ENCODE data around the gene PCDHB10.
A peak's percentile ranks its signal among the peaks of the same experiment; 100 is the strongest.
"Not testable (repeated sequence)": the region's sequence is repeated elsewhere in the genome, so short reads cannot be mapped to it uniquely, and the experiment has no call there.

The PCDHB10 gene

DNA sequence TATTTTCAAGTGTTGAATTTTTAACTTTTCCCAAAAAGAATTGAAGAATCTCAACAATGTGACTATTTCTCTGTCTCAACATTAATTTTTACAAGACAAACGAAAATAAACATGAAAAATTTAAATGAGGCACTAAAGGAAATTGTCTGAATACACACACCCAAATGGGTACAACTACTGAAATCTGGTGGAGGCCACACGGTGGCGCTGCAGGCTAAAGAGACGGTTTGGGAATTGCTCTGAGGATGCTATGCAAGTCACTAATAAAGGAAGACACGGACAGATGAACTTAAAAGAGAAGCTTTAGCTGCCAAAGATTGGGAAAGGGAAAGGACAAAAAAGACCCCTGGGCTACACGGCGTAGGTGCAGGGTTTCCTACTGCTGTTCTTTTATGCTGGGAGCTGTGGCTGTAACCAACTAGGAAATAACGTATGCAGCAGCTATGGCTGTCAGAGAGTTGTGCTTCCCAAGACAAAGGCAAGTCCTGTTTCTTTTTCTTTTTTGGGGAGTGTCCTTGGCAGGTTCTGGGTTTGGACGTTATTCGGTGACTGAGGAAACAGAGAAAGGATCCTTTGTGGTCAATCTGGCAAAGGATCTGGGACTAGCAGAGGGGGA is at the start of gene PCDHB10:
Gene PCDHB10 (plus strand): TSS at position 244 of the 616 bp plus-strand sequence. CDS start 200 bp downstream, at position 444.
- Mint-ChIP-seq H3K4me1 (peaks cover 6% of the 10 kb centered on the region), H3K27ac (ENCODE audit: low read depth) (no peak within 1 kb of the TSS), H3K36me3 (ENCODE audit: insufficient read depth) (peaks cover 2% of the 10 kb centered on the region), H3K4me3 (no peak within 1 kb of the TSS), H3K9me3 (peaks cover 10% of the 10 kb centered on the region), H3K27me3 (peaks cover 67% of the 10 kb centered on the region)
- no peak for ATAC-seq (replicated peaks; ENCODE audit: extremely low read depth, poor library complexity, severe bottlenecking)
- DNase-seq (ENCODE audit: low spot score in 2 of 2): no peak

- H3K36me3 Mint-ChIP-seq (ENCODE audit: insufficient read depth): no peaks in the 10 kb centered on the region
- H3K27ac Mint-ChIP-seq (ENCODE audit: low read depth): no peak within 1 kb of the TSS
- H3K27me3 Mint-ChIP-seq: peaks cover 64% of the 10 kb centered on the region
- DNase-seq (ENCODE audit: low spot score in 2 of 2) (no peak), ATAC-seq (replicated peaks; ENCODE audit: extremely low read depth, poor library complexity, severe bottlenecking) (no peak)
- H3K4me3 Mint-ChIP-seq: no peak within 1 kb of the TSS
- no peaks in the 10 kb centered on the region for H3K4me1 Mint-ChIP-seq
- H3K9me3 Mint-ChIP-seq: peaks cover 6% of the 10 kb centered on the region
Observed at GRCh38 chr5:141149812-141150211, 42.3 kb upstream of the PCDHB10 start, which contains the start of gene PCDHB6. PCDHB6 (plus strand) TSS chr5:141150057; CDS start chr5:141150258, 201 bp downstream.

DNA sequence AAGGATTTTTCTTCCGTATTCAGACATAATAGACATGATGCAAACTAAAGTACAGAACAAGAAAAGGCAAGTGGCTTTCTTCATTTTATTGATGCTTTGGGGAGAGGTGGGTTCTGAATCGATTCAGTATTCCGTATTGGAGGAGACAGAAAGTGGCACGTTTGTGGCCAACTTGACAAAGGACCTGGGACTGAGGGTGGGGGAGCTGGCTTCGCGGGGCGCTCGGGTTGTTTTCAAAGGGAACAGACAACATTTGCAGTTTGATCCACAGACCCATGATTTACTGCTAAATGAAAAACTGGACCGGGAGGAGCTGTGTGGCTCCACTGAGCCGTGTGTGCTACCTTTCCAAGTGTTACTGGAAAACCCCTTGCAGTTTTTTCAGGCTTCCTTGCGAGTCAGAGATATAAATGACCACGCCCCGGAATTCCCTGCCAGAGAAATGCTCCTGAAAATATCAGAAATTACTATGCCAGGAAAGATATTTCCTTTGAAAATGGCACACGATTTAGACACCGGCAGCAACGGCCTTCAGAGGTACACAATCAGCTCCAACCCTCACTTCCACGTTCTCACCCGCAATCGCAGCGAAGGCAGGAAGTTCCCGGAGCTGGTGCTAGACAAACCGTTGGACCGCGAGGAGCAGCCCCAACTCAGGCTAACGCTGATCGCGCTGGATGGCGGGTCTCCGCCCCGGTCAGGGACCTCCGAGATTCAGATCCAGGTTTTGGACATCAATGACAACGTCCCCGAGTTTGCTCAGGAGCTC is 41.7 kb upstream of the PCDHB10 start:
- peaks cover 6% of the 10 kb centered on the region for H3K9me3 Mint-ChIP-seq
- no peak for DNase-seq (ENCODE audit: low spot score in 2 of 2)
- H3K27me3 Mint-ChIP-seq: peaks cover 61% of the 10 kb centered on the region
- H3K4me1 Mint-ChIP-seq: no peaks in the 10 kb centered on the region
- H3K36me3 Mint-ChIP-seq (ENCODE audit: insufficient read depth): no peaks in the 10 kb centered on the region
- no peak for ATAC-seq (replicated peaks; ENCODE audit: extremely low read depth, poor library complexity, severe bottlenecking)
- H3K4me3 Mint-ChIP-seq: no peak overlapping the region
- H3K27ac Mint-ChIP-seq (ENCODE audit: low read depth): no peak overlapping the region

- Mint-ChIP-seq H3K27ac (ENCODE audit: low read depth) (no peak overlapping the region), H3K27me3 (peaks cover 61% of the 10 kb centered on the region), H3K36me3 (ENCODE audit: insufficient read depth) (no peaks in the 10 kb centered on the region), H3K9me3 (peaks cover 6% of the 10 kb centered on the region), H3K4me1 (no peaks in the 10 kb centered on the region), H3K4me3 (no peak overlapping the region)
- ATAC-seq (replicated peaks; ENCODE audit: extremely low read depth, poor library complexity, severe bottlenecking) (no peak), DNase-seq (ENCODE audit: low spot score in 2 of 2) (no peak)
Observed at GRCh38 chr5:141150993-141151325, 41.2 kb upstream of the PCDHB10 start.

GRCh38 chr5:141151632-141152031 is 40.5 kb upstream of the PCDHB10 start:
- not testable (repeated sequence) for H3K36me3 Mint-ChIP-seq (ENCODE audit: insufficient read depth); H3K4me1 Mint-ChIP-seq; DNase-seq (ENCODE audit: low spot score in 2 of 2); H3K9me3 Mint-ChIP-seq; ATAC-seq (replicated peaks; ENCODE audit: extremely low read depth, poor library complexity, severe bottlenecking); H3K27ac Mint-ChIP-seq (ENCODE audit: low read depth); H3K4me3 Mint-ChIP-seq
- peaks cover 61% of the 10 kb centered on the region for H3K27me3 Mint-ChIP-seq

DNA sequence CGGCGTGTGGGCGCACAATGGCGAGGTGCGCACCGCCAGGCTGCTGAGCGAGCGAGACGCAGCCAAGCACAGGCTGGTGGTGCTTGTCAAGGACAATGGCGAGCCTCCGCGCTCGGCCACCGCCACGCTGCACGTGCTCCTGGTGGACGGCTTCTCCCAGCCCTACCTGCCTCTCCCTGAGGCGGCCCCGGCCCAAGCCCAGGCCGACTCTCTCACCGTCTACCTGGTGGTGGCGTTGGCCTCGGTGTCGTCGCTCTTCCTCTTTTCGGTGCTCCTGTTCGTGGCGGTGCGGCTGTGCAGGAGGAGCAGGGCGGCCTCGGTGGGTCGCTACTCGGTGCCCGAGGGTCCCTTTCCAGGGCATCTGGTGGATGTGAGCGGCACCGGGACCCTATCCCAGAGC is 40.1 kb upstream of the PCDHB10 start:
- not testable (repeated sequence) for ATAC-seq (replicated peaks; ENCODE audit: extremely low read depth, poor library complexity, severe bottlenecking); H3K4me3 Mint-ChIP-seq; H3K4me1 Mint-ChIP-seq; H3K36me3 Mint-ChIP-seq (ENCODE audit: insufficient read depth); DNase-seq (ENCODE audit: low spot score in 2 of 2); H3K27ac Mint-ChIP-seq (ENCODE audit: low read depth); H3K9me3 Mint-ChIP-seq
- H3K27me3 Mint-ChIP-seq: peaks cover 60% of the 10 kb centered on the region

- Mint-ChIP-seq H3K4me1 (no peaks in the 10 kb centered on the region), H3K36me3 (ENCODE audit: insufficient read depth) (no peaks in the 10 kb centered on the region), H3K9me3 (no peaks in the 10 kb centered on the region), H3K27ac (ENCODE audit: low read depth) (no peak overlapping the region), H3K4me3 (no peak overlapping the region), H3K27me3 (peaks cover 54% of the 10 kb centered on the region)
- ATAC-seq (replicated peaks; ENCODE audit: extremely low read depth, poor library complexity, severe bottlenecking): no peak
- DNase-seq (ENCODE audit: low spot score in 2 of 2): no peak
Observed at GRCh38 chr5:141155540-141156374, 36.4 kb upstream of the PCDHB10 start.

DNA sequence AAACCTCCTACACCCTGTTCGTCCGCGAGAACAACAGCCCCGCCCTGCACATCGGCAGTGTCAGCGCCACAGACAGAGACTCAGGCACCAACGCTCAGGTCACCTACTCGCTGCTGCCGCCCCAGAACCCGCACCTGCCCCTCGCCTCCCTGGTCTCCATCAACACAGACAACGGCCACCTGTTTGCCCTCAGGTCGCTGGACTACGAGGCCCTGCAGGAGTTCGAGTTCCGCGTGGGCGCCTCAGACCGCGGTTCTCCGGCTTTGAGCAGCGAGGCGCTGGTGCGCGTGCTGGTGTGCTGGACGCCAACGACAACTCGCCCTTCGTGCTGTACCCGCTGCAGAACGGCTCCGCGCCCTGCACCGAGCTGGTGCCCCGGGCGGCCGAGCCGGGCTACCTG is 34.8 kb upstream of the PCDHB10 start:
- H3K27me3 Mint-ChIP-seq: peaks cover 46% of the 10 kb centered on the region
- not testable (repeated sequence) for H3K4me1 Mint-ChIP-seq; DNase-seq (ENCODE audit: low spot score in 2 of 2); H3K9me3 Mint-ChIP-seq; H3K27ac Mint-ChIP-seq (ENCODE audit: low read depth); H3K4me3 Mint-ChIP-seq; ATAC-seq (replicated peaks; ENCODE audit: extremely low read depth, poor library complexity, severe bottlenecking); H3K36me3 Mint-ChIP-seq (ENCODE audit: insufficient read depth)

DNA sequence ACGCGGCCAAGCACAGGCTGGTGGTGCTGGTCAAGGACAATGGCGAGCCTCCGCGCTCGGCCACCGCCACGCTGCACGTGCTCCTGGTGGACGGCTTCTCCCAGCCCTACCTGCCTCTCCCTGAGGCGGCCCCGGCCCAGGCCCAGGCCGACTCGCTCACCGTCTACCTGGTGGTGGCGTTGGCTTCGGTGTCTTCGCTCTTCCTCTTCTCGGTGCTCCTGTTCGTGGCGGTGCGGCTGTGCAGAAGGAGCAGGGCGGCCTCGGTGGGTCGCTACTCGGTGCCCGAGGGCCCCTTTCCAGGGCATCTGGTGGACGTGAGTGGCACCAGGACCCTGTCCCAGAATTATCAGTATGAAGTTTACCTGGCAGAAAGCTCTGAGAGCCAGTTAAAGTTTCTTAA is 34.3 kb upstream of the PCDHB10 start:
- H3K36me3 Mint-ChIP-seq (ENCODE audit: insufficient read depth); H3K4me1 Mint-ChIP-seq; H3K9me3 Mint-ChIP-seq; DNase-seq (ENCODE audit: low spot score in 2 of 2); ATAC-seq (replicated peaks; ENCODE audit: extremely low read depth, poor library complexity, severe bottlenecking); H3K4me3 Mint-ChIP-seq: not testable (repeated sequence)
- H3K27me3 Mint-ChIP-seq: peaks cover 41% of the 10 kb centered on the region
- peak overlapping the region; percentile 46 for H3K27ac Mint-ChIP-seq (ENCODE audit: low read depth)

DNA sequence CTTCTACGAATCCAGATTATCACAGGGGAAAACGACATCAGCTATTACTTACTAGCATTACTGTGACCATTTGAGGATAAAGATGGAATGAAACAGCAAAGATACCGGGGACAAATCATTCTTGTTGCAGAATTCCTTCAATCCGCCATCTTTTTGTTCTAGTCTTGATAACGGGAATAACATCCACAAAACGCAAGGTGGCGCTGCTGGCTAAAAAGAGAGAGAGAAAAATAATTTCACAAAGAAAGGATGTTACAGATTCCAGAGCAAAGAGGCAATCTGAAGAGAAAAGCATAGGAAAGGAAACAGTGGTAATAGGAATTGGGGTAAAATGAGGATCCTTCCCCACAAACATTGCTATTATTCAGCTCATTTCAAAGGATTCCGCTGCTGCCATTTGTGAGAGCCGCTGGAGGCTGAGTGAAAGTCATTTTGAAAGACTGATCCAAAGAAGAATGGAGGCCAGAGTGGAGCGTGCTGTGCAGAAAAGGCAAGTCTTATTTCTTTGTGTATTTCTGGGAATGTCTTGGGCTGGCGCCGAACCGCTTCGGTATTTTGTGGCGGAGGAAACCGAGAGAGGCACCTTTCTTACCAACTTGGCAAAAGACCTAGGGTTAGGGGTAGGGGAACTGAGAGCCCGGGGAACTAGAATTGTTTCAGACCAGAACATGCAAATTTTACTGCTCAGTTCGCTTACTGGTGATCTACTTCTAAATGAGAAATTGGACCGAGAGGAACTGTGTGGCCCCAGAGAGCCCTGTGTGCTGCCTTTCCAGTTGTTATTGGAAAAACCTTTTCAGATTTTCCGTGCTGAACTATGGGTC is 19.6 kb upstream of the PCDHB10 start, which contains the start of gene PCDHB7:
Gene PCDHB7 (plus strand): TSS at position 264 of the 824 bp plus-strand sequence. CDS start 192 bp downstream, at position 456.
- no peak within 1 kb of the TSS for H3K27ac Mint-ChIP-seq (ENCODE audit: low read depth)
- peaks cover 54% of the 10 kb centered on the region for H3K27me3 Mint-ChIP-seq
- no peaks in the 10 kb centered on the region for H3K4me1 Mint-ChIP-seq
- ATAC-seq (replicated peaks; ENCODE audit: extremely low read depth, poor library complexity, severe bottlenecking) (no peak), DNase-seq (ENCODE audit: low spot score in 2 of 2) (no peak)
- peaks cover 2% of the 10 kb centered on the region for H3K36me3 Mint-ChIP-seq (ENCODE audit: insufficient read depth)
- no peak within 1 kb of the TSS for H3K4me3 Mint-ChIP-seq
- no peaks in the 10 kb centered on the region for H3K9me3 Mint-ChIP-seq

DNA sequence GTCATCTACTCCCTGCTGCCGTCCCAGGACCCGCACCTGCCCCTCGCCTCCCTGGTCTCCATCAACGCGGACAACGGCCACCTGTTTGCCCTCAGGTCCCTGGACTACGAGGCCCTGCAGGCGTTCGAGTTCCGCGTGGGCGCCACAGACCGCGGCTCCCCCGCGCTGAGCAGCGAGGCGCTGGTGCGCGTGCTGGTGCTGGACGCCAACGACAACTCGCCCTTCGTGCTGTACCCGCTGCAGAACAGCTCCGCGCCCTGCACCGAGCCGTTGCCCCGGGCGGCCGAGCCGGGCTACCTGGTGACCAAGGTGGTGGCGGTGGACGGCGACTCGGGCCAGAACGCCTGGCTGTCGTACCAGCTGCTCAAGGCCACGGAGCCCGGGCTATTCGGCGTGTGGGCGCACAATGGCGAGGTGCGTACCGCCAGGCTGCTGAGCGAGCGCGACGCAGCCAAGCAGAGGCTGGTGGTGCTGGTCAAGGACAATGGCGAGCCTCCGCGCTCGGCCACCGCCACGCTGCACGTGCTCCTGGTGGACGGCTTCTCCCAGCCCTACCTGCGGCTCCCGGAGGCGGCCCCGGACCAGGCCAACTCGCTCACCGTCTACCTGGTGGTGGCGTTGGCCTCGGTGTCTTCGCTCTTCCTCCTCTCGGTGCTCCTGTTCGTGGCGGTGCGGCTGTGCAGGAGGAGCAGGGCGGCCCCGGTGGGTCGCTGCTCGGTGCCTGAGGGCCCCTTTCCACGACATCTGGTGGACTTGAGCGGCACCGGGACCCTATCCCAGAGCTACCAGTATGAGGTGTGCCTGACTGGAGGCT is 17.7 kb upstream of the PCDHB10 start:
- H3K36me3 Mint-ChIP-seq (ENCODE audit: insufficient read depth); H3K27ac Mint-ChIP-seq (ENCODE audit: low read depth); ATAC-seq (replicated peaks; ENCODE audit: extremely low read depth, poor library complexity, severe bottlenecking); DNase-seq (ENCODE audit: low spot score in 2 of 2); H3K4me3 Mint-ChIP-seq; H3K9me3 Mint-ChIP-seq; H3K4me1 Mint-ChIP-seq: not testable (repeated sequence)
- peaks cover 35% of the 10 kb centered on the region for H3K27me3 Mint-ChIP-seq

Data from central memory CD8-positive, alpha-beta T cell (primary cell).